ENCODE results near the gene KCNA1.

KCNA1 gene

GRCh38 chr12:4956054-4956453 is 46.3 kb downstream of the KCNA1 start:
- Mint-ChIP-seq H3K36me3 (ENCODE audit: insufficient read depth) (no peaks in the 10 kb centered on the region), H3K4me3 (no peak overlapping the region), H3K4me1 (no peaks in the 10 kb centered on the region), H3K27me3 (peaks cover 55% of the 10 kb centered on the region), H3K9me3 (no peaks in the 10 kb centered on the region), H3K27ac (ENCODE audit: low read depth) (no peak overlapping the region)
- DNase-seq (ENCODE audit: low spot score in 2 of 2) = no peak
- no peak for ATAC-seq (replicated peaks; ENCODE audit: extremely low read depth, poor library complexity, severe bottlenecking)

- peaks cover 64% of the 10 kb centered on the region for H3K27me3 Mint-ChIP-seq
- DNase-seq (ENCODE audit: low spot score in 2 of 2) (no peak), ATAC-seq (replicated peaks; ENCODE audit: extremely low read depth, poor library complexity, severe bottlenecking) (no peak)
- no peak overlapping the region for H3K4me3 Mint-ChIP-seq
- no peaks in the 10 kb centered on the region for H3K4me1 Mint-ChIP-seq
- no peak overlapping the region for H3K27ac Mint-ChIP-seq (ENCODE audit: low read depth)
- H3K36me3 Mint-ChIP-seq (ENCODE audit: insufficient read depth) = no peaks in the 10 kb centered on the region
- H3K9me3 Mint-ChIP-seq = no peaks in the 10 kb centered on the region
Measured at GRCh38 chr12:4956968-4957367, 47.3 kb downstream of the KCNA1 start.

GRCh38 chr12:4957761-4958160 is 48.1 kb downstream of the KCNA1 start:
- Mint-ChIP-seq H3K27me3 (peaks cover 70% of the 10 kb centered on the region), H3K9me3 (no peaks in the 10 kb centered on the region), H3K4me3 (no peak overlapping the region), H3K27ac (ENCODE audit: low read depth) (no peak overlapping the region), H3K36me3 (ENCODE audit: insufficient read depth) (no peaks in the 10 kb centered on the region), H3K4me1 (no peaks in the 10 kb centered on the region)
- ATAC-seq (replicated peaks; ENCODE audit: extremely low read depth, poor library complexity, severe bottlenecking) = no peak
- no peak for DNase-seq (ENCODE audit: low spot score in 2 of 2)

DNA sequence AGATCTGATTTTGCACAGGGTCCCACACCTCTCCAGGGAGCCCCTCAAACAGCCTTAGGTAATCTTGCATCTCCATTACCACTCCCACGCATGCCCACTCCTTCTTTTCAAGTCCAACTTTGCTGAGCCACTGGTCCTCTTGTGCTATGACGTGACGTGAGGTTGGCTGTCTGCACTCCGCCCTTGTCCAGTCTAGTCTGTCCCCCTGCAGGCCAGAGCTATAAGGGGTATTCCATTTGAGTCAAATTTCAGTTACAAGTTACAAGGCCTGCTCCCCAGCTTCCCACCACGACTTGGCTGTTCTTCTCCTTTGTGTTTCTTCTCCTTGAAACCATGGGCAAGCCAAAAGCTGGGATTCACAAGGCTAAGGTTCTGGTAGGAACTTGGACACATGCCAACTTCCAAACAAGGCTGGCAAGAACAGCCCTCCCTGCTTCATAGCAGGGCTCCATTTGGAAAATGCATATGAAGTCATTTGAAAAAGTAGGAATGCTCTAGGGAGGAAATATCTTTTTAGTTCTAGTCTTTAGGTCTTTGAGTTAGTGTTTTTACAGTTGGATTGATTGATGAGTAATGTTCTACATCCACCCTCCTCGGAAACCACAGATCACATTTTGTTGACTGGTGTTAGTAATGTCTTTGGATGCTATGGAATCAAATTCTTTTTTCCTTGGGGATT is 49.1 kb downstream of the KCNA1 start:
- Mint-ChIP-seq H3K36me3 (ENCODE audit: insufficient read depth) (no peaks in the 10 kb centered on the region), H3K4me3 (no peak overlapping the region), H3K9me3 (no peaks in the 10 kb centered on the region), H3K27ac (ENCODE audit: low read depth) (no peak overlapping the region), H3K27me3 (peaks cover 81% of the 10 kb centered on the region), H3K4me1 (no peaks in the 10 kb centered on the region)
- ATAC-seq (replicated peaks; ENCODE audit: extremely low read depth, poor library complexity, severe bottlenecking) (no peak), DNase-seq (ENCODE audit: low spot score in 2 of 2) (no peak)

- H3K9me3 Mint-ChIP-seq = no peaks in the 10 kb centered on the region
- peaks cover 86% of the 10 kb centered on the region for H3K27me3 Mint-ChIP-seq
- no peak for DNase-seq (ENCODE audit: low spot score in 2 of 2)
- no peak overlapping the region for H3K4me3 Mint-ChIP-seq
- no peak overlapping the region for H3K27ac Mint-ChIP-seq (ENCODE audit: low read depth)
- ATAC-seq (replicated peaks; ENCODE audit: extremely low read depth, poor library complexity, severe bottlenecking) = no peak
- H3K4me1 Mint-ChIP-seq = no peaks in the 10 kb centered on the region
- H3K36me3 Mint-ChIP-seq (ENCODE audit: insufficient read depth) = no peaks in the 10 kb centered on the region
Measured at GRCh38 chr12:4959381-4959780, 49.7 kb downstream of the KCNA1 start.

DNA sequence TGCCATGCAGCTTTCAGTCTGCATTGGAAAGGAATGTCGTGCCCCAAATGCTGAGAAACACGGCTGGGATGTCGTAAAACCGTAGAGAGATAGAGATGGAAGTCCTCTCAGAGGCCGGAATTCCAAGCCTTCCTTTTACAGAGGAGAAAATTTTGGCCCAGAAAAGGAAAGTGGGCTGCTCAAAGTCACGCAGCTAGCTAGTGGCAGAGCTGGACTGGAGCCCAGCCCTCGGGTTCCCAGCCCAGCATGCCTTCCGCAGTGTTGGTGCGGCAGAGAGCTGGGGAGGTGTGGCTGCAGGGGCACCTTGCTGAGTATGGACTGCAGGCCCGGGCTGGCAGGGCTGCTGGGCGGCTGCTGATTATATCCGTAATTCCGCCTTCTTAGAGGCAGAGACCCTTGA is 50.3 kb downstream of the KCNA1 start:
- H3K9me3 Mint-ChIP-seq = no peaks in the 10 kb centered on the region
- H3K4me3 Mint-ChIP-seq = no peak overlapping the region
- H3K4me1 Mint-ChIP-seq = no peaks in the 10 kb centered on the region
- DNase-seq (ENCODE audit: low spot score in 2 of 2) (no peak), ATAC-seq (replicated peaks; ENCODE audit: extremely low read depth, poor library complexity, severe bottlenecking) (no peak)
- no peaks in the 10 kb centered on the region for H3K36me3 Mint-ChIP-seq (ENCODE audit: insufficient read depth)
- H3K27ac Mint-ChIP-seq (ENCODE audit: low read depth) = no peak overlapping the region
- H3K27me3 Mint-ChIP-seq = peaks cover 90% of the 10 kb centered on the region

DNA sequence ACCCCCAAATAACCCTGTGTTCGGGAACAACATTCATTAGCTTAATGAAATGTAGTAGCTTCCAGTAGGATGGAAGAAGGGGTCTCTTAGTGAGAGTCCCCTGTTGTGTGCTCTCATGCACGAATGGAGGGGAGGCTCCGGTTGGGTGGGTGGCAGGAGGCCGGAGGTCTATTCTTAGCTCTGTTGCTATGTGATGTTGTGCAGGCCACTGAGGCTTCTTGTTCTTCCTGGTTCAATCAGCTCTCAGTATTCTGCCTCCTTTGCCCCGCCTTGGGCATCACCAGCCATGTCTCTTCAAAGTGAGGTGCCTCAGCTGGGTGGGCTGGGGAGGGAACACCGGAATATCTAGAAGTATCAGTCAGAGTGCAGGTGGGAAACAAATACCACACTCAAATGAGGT is 50.8 kb downstream of the KCNA1 start:
- Mint-ChIP-seq H3K9me3 (no peaks in the 10 kb centered on the region), H3K4me1 (no peaks in the 10 kb centered on the region), H3K36me3 (ENCODE audit: insufficient read depth) (no peaks in the 10 kb centered on the region), H3K4me3 (no peak overlapping the region), H3K27me3 (peaks cover 85% of the 10 kb centered on the region), H3K27ac (ENCODE audit: low read depth) (no peak overlapping the region)
- ATAC-seq (replicated peaks; ENCODE audit: extremely low read depth, poor library complexity, severe bottlenecking) (no peak), DNase-seq (ENCODE audit: low spot score in 2 of 2) (no peak)

DNA sequence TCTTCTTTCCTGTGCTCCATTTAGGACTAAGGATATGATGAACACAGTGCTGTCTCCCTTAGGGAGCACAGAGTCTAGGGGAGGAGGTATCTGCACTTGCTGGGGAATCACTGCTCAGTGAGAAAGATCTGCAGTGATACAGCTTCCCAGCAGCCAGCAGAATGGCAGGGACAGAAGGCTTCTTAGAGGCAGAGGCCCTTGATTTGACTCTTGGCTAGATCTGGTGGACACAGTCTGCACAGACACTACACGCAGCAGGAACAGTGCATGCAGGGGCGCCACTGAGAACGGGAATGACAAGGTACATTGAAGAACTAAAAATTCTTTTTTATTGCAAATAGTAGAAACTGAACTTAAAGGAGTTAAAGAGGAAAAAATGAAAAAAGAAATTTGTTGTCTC is 51.6 kb downstream of the KCNA1 start:
- ATAC-seq (replicated peaks; ENCODE audit: extremely low read depth, poor library complexity, severe bottlenecking) (no peak), DNase-seq (ENCODE audit: low spot score in 2 of 2) (no peak)
- no peaks in the 10 kb centered on the region for H3K36me3 Mint-ChIP-seq (ENCODE audit: insufficient read depth)
- H3K27ac Mint-ChIP-seq (ENCODE audit: low read depth) = no peak overlapping the region
- no peaks in the 10 kb centered on the region for H3K4me1 Mint-ChIP-seq
- peaks cover 78% of the 10 kb centered on the region for H3K27me3 Mint-ChIP-seq
- H3K9me3 Mint-ChIP-seq = no peaks in the 10 kb centered on the region
- H3K4me3 Mint-ChIP-seq = no peak overlapping the region

- no peak overlapping the region for H3K27ac Mint-ChIP-seq (ENCODE audit: low read depth)
- no peaks in the 10 kb centered on the region for H3K4me1 Mint-ChIP-seq
- DNase-seq (ENCODE audit: low spot score in 2 of 2) = no peak
- H3K4me3 Mint-ChIP-seq = no peak overlapping the region
- H3K9me3 Mint-ChIP-seq = no peaks in the 10 kb centered on the region
- no peaks in the 10 kb centered on the region for H3K36me3 Mint-ChIP-seq (ENCODE audit: insufficient read depth)
- peaks cover 66% of the 10 kb centered on the region for H3K27me3 Mint-ChIP-seq
- no peak for ATAC-seq (replicated peaks; ENCODE audit: extremely low read depth, poor library complexity, severe bottlenecking)
Measured at GRCh38 chr12:4962539-4963486, 53.1 kb downstream of the KCNA1 start.

All from central memory CD8-positive, alpha-beta T cell (primary cell).